ENCODE data around the gene DUT.

The DUT gene

GRCh38 chr15:48337607-48338006 is 6.4 kb downstream of the DUT start:
- Histone ChIP-seq H3K9me2 (replicated peaks; ENCODE audit: insufficient read depth, low read length) (no peaks in the 10 kb centered on the region), H2AFZ (ENCODE audit: low read length) (no peak overlapping the region), H3K79me2 (ENCODE audit: low read length) (peaks cover 38% of the 10 kb centered on the region), H3K36me3 (replicated peaks; ENCODE audit: insufficient read depth, low read length) (peaks cover 17% of the 10 kb centered on the region; the same call in 1 of the 2 replicates), H3F3A (ENCODE audit: insufficient read depth, low read length) (peaks cover under 1% of the 10 kb centered on the region), H3K27me3 (replicated peaks; ENCODE audit: insufficient read depth, low read length) (no peaks in the 10 kb centered on the region), H3K9me3 (replicated peaks; ENCODE audit: insufficient read depth, low read length) (no peaks in the 10 kb centered on the region), H4K20me1 (ENCODE audit: insufficient read depth, low read length) (no peaks in the 10 kb centered on the region), H3K27ac (ENCODE audit: low read length) (no peak overlapping the region), H3K4me1 (ENCODE audit: low read length) (peaks cover 11% of the 10 kb centered on the region), H3K4me2 (ENCODE audit: low read depth, low read length) (no peak overlapping the region), H3K4me3 (ENCODE audit: low read length) (no peak overlapping the region), H3K9ac (ENCODE audit: low read length) (no peak overlapping the region)
- no peak for TF ChIP-seq CTCF (IDR thresholded peaks at IDR 0.05; ENCODE audit: low read length)
- no peak for TF ChIP-seq EZH2phosphoT487 (IDR thresholded peaks at IDR 0.05; ENCODE audit: low read length)
- TF ChIP-seq EZH2 (optimal IDR thresholded peaks at IDR 0.05; ENCODE audit: low read depth, low read length): no peak
- no peak for DNase-seq

DNA sequence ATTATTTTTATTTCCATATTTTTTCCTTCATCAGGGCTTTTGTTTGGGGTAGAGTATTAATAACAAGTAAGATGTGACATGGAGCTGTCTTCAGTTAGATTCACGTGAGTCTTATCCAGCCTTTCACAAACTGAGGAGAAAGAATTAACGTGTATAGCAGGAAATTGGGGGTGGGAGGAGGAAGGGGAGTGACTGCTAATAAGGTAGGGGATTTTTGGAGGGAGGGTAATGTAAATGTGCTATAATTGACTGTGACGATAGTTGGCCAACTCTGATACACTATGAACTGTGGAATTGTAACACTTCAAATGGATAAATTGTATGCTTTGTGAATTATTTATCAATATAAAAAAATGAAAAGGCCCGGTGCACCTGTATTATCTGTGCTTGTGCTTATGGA is 8.9 kb downstream of the DUT start:
- peaks cover 17% of the 10 kb centered on the region; the same call in 1 of the 2 replicates for H3K36me3 ChIP-seq (replicated peaks; ENCODE audit: insufficient read depth, low read length)

GRCh38 chr15:48343865-48344264 is 12.6 kb downstream of the DUT start:
- H3K4me1 ChIP-seq (ENCODE audit: low read length): no peaks in the 10 kb centered on the region
- no peak overlapping the region for H2AFZ ChIP-seq (ENCODE audit: low read length)
- no peaks in the 10 kb centered on the region for H3K79me2 ChIP-seq (ENCODE audit: low read length)
- no peaks in the 10 kb centered on the region for H3F3A ChIP-seq (ENCODE audit: insufficient read depth, low read length)
- DNase-seq: no peak
- no peak overlapping the region for H3K4me3 ChIP-seq (ENCODE audit: low read length)
- H4K20me1 ChIP-seq (ENCODE audit: insufficient read depth, low read length): no peaks in the 10 kb centered on the region
- H3K9me2 ChIP-seq (replicated peaks; ENCODE audit: insufficient read depth, low read length): no peaks in the 10 kb centered on the region
- TF ChIP-seq EZH2phosphoT487 (IDR thresholded peaks at IDR 0.05; ENCODE audit: low read length) (no peak), EZH2 (optimal IDR thresholded peaks at IDR 0.05; ENCODE audit: low read depth, low read length) (no peak), CTCF (IDR thresholded peaks at IDR 0.05; ENCODE audit: low read length) (no peak)
- H3K4me2 ChIP-seq (ENCODE audit: low read depth, low read length): no peak overlapping the region
- no peak overlapping the region for H3K27ac ChIP-seq (ENCODE audit: low read length)
- peaks cover 12% of the 10 kb centered on the region; the same call in 1 of the 2 replicates for H3K36me3 ChIP-seq (replicated peaks; ENCODE audit: insufficient read depth, low read length)
- H3K27me3 ChIP-seq (replicated peaks; ENCODE audit: insufficient read depth, low read length): no peaks in the 10 kb centered on the region
- no peak overlapping the region for H3K9ac ChIP-seq (ENCODE audit: low read length)
- no peaks in the 10 kb centered on the region for H3K9me3 ChIP-seq (replicated peaks; ENCODE audit: insufficient read depth, low read length)

More for the DNA sequence above, 8.9 kb downstream of the DUT start:
- no peaks in the 10 kb centered on the region for H3K4me1 ChIP-seq (ENCODE audit: low read length)
- H3K9me2 ChIP-seq (replicated peaks; ENCODE audit: insufficient read depth, low read length): no peaks in the 10 kb centered on the region
- no peaks in the 10 kb centered on the region for H3K27me3 ChIP-seq (replicated peaks; ENCODE audit: insufficient read depth, low read length)
- no peak for DNase-seq
- H3K79me2 ChIP-seq (ENCODE audit: low read length): peaks cover 13% of the 10 kb centered on the region
- H3K27ac ChIP-seq (ENCODE audit: low read length): no peak overlapping the region
- no peaks in the 10 kb centered on the region for H4K20me1 ChIP-seq (ENCODE audit: insufficient read depth, low read length)
- H3K9me3 ChIP-seq (replicated peaks; ENCODE audit: insufficient read depth, low read length): no peaks in the 10 kb centered on the region
- H3K4me3 ChIP-seq (ENCODE audit: low read length): no peak overlapping the region
- TF ChIP-seq CTCF (IDR thresholded peaks at IDR 0.05; ENCODE audit: low read length) (no peak), EZH2 (optimal IDR thresholded peaks at IDR 0.05; ENCODE audit: low read depth, low read length) (no peak), EZH2phosphoT487 (IDR thresholded peaks at IDR 0.05; ENCODE audit: low read length) (no peak)
- no peaks in the 10 kb centered on the region for H3F3A ChIP-seq (ENCODE audit: insufficient read depth, low read length)
- H2AFZ ChIP-seq (ENCODE audit: low read length): no peak overlapping the region
- no peak overlapping the region for H3K9ac ChIP-seq (ENCODE audit: low read length)
- H3K4me2 ChIP-seq (ENCODE audit: low read depth, low read length): no peak overlapping the region
